GM18861 (cell line): ENCODE measurements around the gene PTGR3.
"Not testable (repeated sequence)": the region's sequence is repeated elsewhere in the genome, so short reads cannot be mapped to it uniquely, and the experiment has no call there.

Experiments used
- ATAC-seq: cut with Tn5 transposase; IDR thresholded peaks from one replicate; pipeline ENCODE4 v1.9.1; 2021; ENCODE audit not compliant: unreplicated experiment

Gene PTGR3

DNA sequence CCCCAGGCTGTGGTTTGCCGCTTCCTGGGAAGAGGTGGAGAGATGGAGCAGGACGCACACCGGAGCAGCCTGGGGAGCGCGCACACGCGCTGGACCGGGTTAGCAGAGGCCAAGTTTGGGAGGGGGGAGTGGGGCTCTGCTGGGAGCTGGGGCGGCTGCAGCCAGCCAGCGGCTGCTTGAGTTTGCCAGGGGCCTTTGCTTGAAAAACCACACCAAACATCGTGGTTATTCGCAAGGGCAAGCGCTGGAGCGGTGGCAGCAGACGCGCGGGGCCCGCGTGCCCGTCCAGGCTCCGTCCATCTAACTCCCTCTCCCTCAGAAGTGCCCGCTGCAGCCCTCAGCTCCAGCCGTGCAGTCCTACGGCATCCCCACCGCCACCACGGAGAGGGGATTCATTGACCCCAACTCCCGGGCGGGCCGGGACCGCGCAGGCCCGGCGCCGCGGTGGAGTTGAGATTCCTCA lies 4.6 kb downstream of the PTGR3 start:
- ATAC-seq: no peak

- ATAC-seq: no peak
Measured at GRCh38 chr18:75203416-75204268, 5.3 kb downstream of the PTGR3 start.

- ATAC-seq: no peak
Measured at GRCh38 chr18:75202696-75203365, 6.1 kb downstream of the PTGR3 start.

GRCh38 chr18:75201282-75202270 lies 7.4 kb downstream of the PTGR3 start:
- no peak for ATAC-seq

DNA sequence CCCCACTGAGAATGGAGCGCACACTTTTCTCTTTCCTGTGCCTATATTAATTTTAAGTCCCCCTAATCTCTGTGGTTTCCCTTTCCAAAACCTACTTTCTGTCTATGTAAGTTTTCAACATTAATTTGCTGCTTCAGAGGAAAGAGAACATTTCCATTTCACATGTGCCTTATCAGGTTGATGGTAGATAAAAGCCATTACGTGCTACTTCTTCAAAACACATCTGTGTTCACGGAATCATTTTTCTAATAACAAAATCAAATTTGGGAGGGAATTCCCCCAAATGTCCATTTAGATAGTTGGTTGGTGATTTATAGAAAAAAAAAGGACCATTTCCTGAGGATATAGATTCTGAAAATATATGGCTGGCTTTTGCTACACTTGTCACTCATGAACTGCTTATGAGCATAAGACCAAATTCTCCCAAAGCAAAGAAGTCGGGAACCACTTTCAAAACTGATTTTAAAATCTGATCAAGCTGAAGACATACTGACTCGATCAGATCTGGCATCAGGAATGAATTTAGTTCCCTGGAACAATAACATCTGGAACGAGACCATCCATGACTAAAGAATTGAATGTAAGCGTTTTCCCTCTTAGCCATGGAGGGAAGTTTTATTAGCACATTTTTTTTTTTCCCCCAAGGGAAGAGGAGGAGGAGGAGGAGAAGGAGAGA lies 8.2 kb downstream of the PTGR3 start:
- no peak for ATAC-seq

DNA sequence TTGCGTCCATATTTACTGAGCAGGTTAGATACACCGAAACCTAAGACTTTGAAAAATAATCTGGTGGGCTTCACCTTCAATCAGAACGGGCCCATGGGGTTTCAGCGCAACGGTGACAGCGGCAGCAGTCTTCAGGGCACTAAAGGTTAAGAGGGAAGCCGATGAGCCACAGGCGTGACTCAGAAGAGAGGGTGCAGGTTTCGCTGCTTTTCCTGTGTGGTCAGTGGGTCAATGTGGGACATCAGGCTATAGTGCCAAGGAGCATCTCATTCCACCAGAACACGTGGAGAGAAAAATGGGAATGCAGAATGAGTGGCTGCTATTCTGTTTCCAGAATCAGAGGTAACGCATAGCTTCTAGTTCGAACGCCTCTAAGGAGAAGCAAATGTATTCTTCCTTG lies 8.9 kb downstream of the PTGR3 start:
- ATAC-seq: no peak

GRCh38 chr18:75199327-75199726 lies 9.6 kb downstream of the PTGR3 start:
- no peak for ATAC-seq

GRCh38 chr18:75198036-75198435 lies 10.9 kb downstream of the PTGR3 start:
- no peak for ATAC-seq

DNA sequence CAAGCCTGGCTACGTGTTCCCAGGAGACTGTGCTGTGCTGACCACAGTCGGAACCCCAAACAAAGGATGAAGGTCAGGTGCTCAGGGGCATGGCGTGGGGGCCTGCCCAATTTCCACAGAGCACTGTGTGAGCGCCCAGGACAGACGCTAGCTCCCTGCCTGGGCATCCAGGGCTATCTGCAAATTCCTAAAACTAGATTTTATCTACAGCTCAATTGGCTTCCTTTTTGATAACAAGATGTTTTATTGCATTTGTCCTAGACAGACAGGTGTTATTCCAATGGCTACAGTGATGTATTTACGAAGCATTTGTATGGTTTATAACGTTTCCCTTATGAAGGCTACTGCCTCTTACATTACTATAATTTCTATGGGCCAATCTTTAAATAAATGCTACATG lies 16.0 kb downstream of the PTGR3 start:
- ATAC-seq: no peak

- no peak for ATAC-seq
Measured at GRCh38 chr18:75189696-75190095, 19.2 kb downstream of the PTGR3 start.

DNA sequence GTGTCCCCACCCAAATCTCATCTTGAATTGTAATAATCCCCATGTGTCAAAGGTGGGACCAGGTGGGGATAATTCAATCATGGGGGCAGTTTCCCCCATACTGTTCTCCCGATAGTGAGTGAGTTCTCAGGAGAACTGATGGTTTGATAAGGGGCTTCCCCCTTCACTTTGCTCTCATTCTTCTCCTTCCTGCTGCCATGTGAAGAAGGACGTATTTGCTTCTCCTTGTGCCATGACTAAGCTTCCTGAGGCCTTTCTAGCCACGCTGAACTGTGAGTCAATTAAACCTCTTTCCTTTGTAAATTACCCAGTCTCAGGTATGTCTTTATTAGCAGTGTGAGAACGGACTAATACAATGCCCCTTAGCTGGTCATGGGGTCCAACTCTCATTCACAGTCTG lies 21.2 kb downstream of the PTGR3 start:
- ATAC-seq: not testable (repeated sequence)

DNA sequence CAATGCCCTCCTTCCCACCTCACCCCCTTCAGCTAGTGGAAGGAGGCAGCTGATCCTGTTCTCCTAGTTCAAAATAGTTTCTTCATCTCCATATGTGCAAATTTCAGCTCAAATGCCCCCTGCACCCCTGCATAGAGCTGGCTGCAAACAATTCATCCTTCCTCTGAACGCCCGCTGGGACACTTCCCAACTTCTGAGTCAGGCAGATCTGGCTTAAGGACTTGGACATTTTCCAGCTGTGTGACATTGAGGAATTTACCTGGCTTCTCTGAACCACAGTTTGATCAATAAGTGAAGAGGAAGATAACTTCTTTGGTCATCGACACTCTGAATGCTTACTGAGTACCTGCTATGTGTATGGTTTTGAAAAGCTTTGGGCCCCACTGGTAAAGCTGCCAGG lies 23.5 kb downstream of the PTGR3 start:
- no peak for ATAC-seq

- no peak for ATAC-seq
Measured at GRCh38 chr18:75183973-75184493, 24.9 kb downstream of the PTGR3 start.

- no peak for ATAC-seq
Measured at GRCh38 chr18:75183524-75183923, 25.4 kb downstream of the PTGR3 start.

DNA sequence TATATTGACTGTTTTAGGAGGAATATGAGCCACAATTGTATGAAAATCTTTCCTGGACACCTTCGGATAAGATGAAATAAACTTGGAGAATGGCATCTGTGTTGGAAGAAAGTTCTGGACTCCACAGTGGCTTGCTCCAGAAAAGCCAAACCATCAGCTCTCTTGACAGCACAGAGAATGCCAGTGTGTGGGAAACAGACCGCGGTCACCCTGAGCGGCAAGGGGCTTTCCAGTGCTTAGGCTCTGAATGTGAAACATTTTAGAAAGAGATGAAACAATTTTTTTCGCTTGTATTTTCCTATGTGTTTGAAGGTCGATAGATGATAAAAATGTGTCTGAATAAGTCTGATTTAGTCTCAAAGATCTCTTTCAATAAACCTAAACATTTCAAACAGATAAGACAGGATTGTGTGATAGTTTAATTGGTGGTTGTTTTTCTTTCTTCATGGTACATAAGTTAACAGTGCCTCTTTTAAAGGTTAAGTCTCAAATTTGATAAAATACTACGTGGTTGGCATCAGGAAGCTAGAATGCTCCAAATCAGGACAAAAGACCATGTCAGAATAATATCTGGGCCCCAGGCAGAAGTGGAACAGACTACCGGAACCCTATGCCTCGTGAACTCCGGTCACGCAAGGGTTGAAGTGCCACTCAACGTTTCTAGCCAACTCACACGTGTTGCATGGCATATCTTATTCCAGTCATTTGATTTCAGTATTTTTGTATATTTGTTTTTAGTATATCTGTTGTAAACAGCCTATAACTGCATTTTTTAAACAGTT lies 28.9 kb downstream of the PTGR3 start:
- ATAC-seq: no peak

- ATAC-seq: no peak
Measured at GRCh38 chr18:75178376-75178775, 30.6 kb downstream of the PTGR3 start.

DNA sequence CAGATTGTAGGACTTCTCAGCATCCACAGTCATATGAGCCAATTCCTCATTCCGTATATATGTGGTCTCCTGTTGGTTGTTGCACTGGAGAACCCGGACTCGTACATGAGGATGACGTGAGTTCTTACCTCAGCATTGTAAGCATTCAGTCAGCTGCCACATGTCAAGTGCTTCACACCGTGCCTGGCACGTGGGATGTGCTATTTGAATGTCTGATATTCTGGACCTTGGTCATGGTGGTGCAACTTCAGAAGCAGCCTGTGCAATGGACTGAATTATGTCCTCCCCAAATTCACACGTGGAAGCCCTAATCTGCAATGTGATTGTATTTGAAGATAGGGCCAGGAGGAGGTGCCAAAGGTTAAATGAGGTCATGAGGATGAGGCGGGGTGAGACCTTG lies 32.1 kb downstream of the PTGR3 start:
- ATAC-seq: no peak

GRCh38 chr18:75173738-75174137 lies 35.2 kb downstream of the PTGR3 start:
- ATAC-seq: no peak

- ATAC-seq: peak; percentile 100
Measured at GRCh38 chr18:75173125-75173432, 35.9 kb downstream of the PTGR3 start.
